GM18507 (cell line): Measurements from ENCODE around the gene AGR2.
"Not testable (repeated sequence)": the region's sequence is repeated elsewhere in the genome, so short reads cannot be mapped to it uniquely, and the experiment has no call there.

Experiments used
- DNase-seq: peaks from one replicate; pipeline ENCODE4 v3.0.0; 2011; ENCODE audit warnings: low read depth; ENCODE audit not compliant: insufficient read length; ENCODE audit errors: extremely low spot score
- FAIRE-seq: peaks from 2 replicates; lab custom pipeline; 2011; peaks lifted over from hg19 to GRCh38; lab: Jason Lieb, UNC

AGR2 gene

DNA sequence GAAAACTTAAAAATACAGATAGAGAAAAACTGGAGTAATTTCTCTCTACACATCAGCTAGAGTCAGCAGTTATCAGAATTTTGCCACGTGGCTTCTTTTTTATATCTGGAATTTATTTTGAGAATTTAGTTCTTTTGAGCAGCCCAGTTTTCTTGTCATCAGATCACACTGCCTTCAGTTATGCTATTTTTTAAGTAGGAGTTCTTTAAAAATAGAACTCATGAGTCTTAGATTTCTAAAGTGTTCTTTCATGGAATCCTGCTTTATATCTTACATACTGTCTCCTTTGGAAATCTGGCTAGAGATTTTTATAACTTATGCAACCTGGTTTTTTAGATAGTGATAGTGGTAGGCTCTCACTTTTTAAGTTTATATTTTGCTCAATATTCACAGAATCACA, 24.2 kb downstream of the AGR2 start:
- no peak for DNase-seq
- FAIRE-seq, result no peak

- no peak for FAIRE-seq
- DNase-seq, result no peak
Observed at GRCh38 chr7:16779051-16779450, 25.7 kb downstream of the AGR2 start.

DNA sequence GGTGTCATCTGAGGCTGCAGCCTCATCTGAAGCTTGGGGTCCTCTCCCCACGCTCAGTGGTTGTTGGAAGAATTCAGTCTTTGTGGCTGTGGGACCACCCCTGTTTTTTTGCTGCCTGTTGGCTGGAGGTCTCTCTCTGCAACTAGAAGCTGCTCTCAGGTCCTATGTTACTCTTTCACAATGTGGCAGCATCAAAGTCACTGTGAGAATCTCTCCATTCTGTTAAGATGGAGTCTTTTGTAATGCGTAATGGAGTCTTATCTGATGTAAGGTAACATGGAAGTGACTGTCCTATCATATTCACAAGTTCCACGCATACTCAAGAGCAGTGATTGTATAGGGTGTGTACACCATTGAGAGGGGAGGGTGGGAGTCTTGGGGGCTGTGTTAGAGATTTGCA, 26.3 kb downstream of the AGR2 start:
- FAIRE-seq (no peak), DNase-seq (no peak)

- no peak for DNase-seq
- FAIRE-seq, result no peak
Observed at GRCh38 chr7:16776053-16776452, 28.7 kb downstream of the AGR2 start.

- no peak for FAIRE-seq
- no peak for DNase-seq
Observed at GRCh38 chr7:16774986-16775385, 29.8 kb downstream of the AGR2 start.

GRCh38 chr7:16774294-16774693, 30.5 kb downstream of the AGR2 start:
- FAIRE-seq, result no peak
- DNase-seq, result no peak

DNA sequence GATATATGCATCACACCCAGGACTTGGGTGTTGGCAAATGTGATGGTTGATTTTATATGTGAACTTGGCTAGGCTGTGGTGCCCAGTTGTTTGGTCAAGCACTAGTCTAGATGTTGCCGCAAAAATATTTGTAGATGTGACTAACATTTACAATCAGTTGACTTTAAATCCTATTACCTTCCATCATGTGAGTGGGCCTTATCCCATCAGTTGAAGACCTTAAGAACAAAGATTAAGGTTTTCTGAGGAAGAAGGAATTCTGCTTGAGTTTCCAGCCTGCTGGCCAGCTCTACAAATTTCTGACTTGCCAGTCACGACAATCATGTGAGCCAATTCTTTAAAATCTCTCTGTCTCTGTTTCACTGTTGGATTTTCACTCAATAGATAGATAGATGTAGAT, 30.9 kb downstream of the AGR2 start:
- FAIRE-seq (no peak), DNase-seq (no peak)

DNA sequence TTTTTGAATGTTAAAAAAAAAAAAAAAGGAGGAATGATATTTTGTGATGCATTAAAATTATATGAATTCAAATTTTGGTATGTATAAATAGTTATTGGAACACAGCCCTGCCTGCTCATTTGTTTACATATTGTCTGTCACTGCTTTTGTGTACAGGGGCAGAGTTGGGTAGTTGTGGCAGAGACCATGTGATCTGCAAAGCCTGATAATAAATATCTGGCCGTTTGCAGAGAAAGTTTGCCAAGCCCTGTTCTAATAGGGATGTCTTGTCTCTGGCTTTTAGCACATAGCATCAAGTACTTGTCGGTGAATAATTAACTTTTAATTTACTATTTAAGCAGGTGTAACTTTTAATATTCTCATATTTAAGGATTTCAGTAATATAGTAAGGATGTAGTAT, 31.5 kb downstream of the AGR2 start:
- no peak for DNase-seq
- FAIRE-seq, result no peak

DNA sequence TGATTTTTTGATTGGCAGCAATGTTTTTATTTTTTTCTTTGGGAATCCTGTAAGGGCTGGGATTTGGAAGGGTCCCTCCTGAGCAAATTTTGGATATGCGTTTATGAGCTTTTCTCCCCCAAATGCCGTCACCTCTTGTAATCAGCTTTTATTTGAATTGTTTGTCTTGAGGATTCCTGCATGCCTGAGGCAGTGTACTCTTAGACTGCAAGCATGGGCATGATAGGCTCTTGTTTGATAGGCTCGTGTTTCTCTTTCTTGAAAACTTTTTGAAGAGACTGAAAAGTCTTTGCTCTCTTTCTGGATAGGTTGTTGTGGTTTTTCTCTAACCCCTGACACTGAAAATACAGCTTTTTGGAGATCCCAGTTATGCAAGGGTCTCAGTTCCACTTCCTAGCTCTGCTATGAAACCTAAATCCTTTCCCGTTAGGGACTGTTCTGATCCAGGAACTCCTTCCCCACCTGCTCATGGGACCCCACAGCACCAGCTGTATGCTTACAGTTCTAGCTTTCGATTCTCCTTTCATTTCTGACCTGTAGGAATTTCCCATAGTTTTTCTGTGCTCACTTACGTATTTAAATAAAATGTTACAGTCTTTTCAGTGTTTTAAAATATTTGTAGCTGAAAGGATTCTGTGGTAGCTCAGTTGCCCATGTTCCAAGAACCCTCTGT, 34.0 kb downstream of the AGR2 start:
- DNase-seq, result no peak
- no peak for FAIRE-seq

- not testable (repeated sequence) for DNase-seq, FAIRE-seq
Observed at GRCh38 chr7:16769994-16770393, 34.8 kb downstream of the AGR2 start.

GRCh38 chr7:16765436-16765859, 39.4 kb downstream of the AGR2 start:
- FAIRE-seq (no peak), DNase-seq (no peak)

DNA sequence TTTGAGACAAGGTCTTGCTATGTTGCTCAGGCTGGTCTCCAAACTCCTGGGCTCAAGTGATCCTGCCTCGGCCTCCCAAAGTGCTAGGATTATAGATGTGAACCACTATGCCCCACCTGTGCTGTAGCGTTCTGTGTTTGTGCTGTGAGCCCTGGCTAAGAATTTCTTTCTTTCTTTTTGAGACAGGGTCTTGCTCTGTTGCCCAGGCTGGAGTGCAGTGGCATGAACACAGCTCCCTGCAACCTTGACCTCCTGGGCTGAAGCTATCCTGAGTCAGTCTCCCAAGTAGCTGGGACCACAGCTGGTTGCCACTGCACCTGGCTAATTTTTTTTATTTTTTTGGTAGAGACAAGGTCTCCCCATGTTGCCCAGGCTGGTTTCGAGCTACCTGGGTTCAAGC, 39.9 kb downstream of the AGR2 start:
- FAIRE-seq (no peak), DNase-seq (no peak)

- no peak for FAIRE-seq
- no peak for DNase-seq
Observed at GRCh38 chr7:16762177-16762576, 42.6 kb downstream of the AGR2 start.

- DNase-seq, result no peak
- FAIRE-seq, result no peak
Observed at GRCh38 chr7:16759840-16760239, 45.0 kb downstream of the AGR2 start.

- no peak for FAIRE-seq
- DNase-seq, result no peak
Observed at GRCh38 chr7:16758631-16759611, 45.9 kb downstream of the AGR2 start.

DNA sequence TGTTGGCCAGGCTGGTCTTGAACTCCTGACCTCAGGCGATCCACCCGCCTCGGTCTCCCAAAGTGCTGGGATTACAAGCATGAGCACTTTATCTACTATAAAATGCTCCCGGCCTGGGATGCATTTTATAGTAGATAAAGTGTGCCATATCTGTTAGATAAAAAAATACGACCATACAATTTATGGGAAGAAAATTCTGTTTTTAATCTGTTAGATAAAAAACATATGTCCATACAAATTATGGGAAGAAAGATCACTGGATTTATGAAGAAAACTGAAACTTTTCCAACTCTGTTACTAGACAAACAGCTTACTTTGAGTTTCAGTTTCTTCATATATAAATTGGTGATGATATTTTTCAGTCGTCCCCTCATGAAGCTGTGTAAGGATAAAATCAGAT, 46.8 kb downstream of the AGR2 start:
- FAIRE-seq, result no peak
- DNase-seq, result no peak

DNA sequence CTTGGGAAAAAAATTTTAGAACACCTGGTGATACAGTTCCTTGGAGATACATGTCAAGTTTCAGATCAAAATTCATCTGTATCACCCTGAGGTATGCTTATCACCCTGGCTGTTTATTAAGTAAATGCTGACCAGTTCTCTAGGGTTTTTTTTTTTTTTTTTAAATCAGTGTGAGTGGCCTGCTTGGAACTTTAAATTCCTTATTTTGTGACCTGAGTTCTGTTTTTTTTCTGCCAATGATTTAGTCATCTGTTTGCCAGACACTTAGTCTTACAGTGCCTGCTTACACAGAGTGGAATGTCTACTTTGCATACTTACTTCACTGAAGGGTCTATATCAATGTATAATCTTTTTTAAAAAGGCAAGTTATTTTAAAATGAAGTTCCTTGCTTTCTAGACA, 49.4 kb downstream of the AGR2 start:
- FAIRE-seq (no peak), DNase-seq (no peak)

DNA sequence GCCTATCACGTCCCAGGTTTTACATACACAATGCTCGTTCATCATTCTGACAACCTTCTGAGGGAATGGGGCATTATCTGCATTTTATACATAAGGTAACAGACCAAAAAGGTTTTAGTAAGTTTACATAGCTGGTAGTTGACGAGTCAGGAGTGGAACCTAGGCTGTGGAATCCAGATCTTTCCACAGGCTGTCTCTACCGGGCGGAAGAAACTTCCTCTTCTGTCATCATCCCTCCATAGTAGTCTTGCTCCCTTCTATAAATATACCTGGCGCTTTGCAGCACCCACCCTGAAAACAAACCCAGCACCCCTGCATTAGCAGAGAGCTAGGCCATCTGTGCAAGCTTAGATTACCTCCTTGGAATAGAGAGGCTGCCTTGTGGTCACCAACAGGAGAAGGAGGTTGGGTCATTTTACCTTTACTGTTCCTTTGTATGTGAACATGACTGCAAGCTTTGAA, 49.9 kb downstream of the AGR2 start:
- DNase-seq (no peak), FAIRE-seq (no peak)

GRCh38 chr7:16753932-16754855, 50.6 kb downstream of the AGR2 start:
- no peak for FAIRE-seq
- DNase-seq, result no peak
